ENCODE measurements around the gene DHFR. TPM values are rescaled to one million over a fixed set of nuclear protein-coding genes. Genes with fewer than 3 reads are reported as not detected.

Gene DHFR
- 18.5 and 25.5 TPM in 2 replicates for total RNA-seq

DNA sequence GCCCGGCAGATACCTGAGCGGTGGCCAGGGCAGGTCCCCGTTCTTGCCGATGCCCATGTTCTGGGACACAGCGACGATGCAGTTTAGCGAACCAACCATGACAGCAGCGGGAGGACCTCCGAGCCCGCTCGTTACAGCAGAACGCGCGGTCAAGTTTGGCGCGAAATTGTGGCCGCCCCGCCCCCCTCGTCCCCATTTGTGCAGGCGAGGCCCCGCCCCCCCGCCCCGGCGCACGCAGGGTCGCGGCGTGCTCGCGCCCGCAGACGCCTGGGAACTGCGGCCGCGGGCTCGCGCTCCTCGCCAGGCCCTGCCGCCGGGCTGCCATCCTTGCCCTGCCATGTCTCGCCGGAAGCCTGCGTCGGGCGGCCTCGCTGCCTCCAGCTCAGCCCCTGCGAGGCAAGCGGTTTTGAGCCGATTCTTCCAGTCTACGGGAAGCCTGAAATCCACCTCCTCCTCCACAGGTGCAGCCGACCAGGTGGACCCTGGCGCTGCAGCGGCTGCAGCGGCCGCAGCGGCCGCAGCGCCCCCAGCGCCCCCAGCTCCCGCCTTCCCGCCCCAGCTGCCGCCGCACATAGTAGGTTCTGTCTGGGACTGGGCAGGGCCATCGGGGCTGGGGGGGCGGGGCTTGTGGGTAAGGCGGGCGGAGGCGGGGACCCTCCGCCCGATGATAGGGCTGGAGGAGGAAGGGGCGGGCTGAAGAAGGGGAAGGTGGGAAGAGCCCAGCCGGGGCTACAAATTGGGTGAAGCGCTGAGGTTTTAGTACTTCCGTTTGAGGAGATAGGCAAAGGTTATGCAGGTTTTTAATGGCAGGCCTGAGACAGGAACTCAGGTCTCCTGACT, at the start of gene DHFR, which contains the start of gene MSH3:
Gene DHFR, minus strand, starts transcription at position 593 of the 840 bp plus-strand sequence. Its CDS starts 494 bp downstream, at position 99.
Gene MSH3, plus strand, starts transcription at position 262 of the 840 bp plus-strand sequence. Its CDS starts 76 bp downstream, at position 338.

Other genes with a start within 250 kb of the DHFR start
- 21.4 and 23.4 TPM in 2 replicates for gene ZFYVE16, start 246.9 kb downstream of the DHFR start, total RNA-seq
- 8.5 and 9.8 TPM in 2 replicates for gene FAM151B, start 166.9 kb downstream of the DHFR start, total RNA-seq
- gene ANKRD34B, start 84.7 kb downstream of the DHFR start, total RNA-seq, result not detected in 2 replicates
- gene MSH3, start 331 bp downstream of the DHFR start, total RNA-seq, result 11.2 and 12.5 TPM in 2 replicates